GM19455 (cell line): ENCODE measurements around the gene ZNF460.
"Not testable (repeated sequence)": the region's sequence is repeated elsewhere in the genome, so short reads cannot be mapped to it uniquely, and the experiment has no call there.

Experiments used
- ATAC-seq: cut with Tn5 transposase; IDR thresholded peaks from one replicate; pipeline ENCODE4 v1.9.1; 2021; ENCODE audit not compliant: unreplicated experiment

Gene ZNF460

DNA sequence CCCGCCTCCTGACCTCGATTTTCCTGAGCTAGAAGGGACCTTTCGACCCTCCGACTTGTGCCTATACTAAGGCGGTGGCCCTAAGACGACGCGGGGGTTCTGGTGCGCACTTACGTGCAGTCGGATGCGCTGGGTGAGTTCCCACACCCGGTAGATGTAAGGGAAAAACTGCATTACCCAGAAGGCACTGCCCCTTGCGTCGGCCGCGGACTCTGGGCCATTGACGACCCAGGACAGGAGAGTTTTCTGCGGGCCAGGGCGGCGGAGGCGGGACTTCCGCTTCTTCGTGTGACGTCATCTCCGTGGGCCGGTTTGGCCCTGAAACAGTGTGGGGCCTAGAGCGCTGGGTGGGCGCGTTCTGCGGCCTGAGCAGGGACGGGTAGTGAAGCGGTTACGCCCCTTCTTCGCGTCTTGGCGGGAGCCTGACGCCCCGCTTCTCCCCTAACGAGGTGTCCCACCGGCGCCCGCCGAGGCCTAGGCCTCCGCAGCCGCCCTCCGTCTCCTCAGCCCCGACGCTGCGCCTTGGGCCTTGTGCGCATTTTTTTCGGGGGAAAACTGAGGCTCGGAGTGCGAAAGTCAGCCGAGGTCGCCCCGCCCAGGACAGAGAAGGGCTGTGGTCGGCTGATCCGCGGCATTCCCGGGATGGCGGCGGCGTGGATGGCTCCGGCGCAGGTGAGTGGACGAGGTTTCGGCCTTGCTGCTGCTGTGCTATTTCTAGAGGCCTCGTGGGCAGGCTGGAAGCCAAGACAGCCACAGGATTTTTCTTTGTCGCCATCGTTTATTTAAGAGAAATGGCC lies at the start of gene ZNF460:
TSS of gene ZNF460 (plus strand) at position 321 of the 797 bp plus-strand sequence. CDS start at position 643, 322 bp downstream.
- peak; percentile 78 for ATAC-seq

DNA sequence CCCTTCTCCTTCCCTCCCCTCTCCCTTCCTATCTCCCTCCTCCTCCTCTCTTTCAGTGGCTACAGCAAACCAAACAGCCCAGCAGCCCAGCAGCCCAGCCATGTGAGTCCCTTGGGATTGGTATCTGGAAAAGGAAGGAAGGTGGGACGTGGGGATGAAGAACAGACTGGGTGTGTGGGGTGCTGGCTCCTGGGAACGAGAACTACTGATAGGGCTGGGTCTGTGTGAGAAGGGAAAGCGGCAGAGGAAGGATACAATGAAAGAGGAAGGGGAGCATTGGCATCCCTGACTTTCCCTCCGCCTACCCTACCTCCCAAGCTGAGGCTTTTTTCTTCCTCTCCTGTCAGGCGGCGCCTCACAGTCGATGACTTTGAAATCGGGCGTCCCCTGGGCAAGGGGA lies 48.6 kb upstream of the ZNF460 start:
- no peak for ATAC-seq

DNA sequence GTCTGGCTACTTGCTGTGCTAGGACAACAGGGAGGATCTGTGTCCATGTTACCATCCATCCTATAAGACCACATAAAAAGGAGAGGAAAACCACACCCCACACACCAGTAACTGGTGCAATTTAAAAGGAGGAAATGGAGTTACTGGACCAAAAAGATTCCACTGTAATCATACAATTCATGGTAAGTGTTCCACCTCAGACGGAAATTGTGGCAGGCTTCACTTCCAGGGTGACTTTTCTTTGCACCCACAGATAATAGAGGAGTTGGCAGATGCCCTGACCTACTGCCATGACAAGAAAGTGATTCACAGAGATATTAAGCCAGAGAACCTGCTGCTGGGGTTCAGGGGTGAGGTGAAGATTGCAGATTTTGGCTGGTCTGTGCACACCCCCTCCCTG lies 47.1 kb upstream of the ZNF460 start:
- no peak for ATAC-seq

DNA sequence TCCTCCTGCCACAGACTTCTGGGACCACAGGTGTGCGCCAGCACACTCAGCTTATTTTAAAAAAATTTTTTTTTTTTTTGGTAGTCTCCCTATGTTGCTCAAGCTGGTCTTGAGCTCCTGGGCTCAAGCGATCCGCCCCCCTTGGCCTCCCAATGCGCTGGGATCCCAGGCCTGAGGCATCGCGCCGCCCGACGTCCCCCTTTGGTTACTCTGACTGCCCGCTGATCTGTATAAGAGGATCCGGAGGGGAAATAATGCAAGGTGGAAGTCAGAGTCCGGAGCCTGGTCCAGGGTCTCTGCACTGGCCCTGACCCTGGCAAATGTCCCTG lies 40.3 kb upstream of the ZNF460 start:
- ATAC-seq, result peak; percentile 29

DNA sequence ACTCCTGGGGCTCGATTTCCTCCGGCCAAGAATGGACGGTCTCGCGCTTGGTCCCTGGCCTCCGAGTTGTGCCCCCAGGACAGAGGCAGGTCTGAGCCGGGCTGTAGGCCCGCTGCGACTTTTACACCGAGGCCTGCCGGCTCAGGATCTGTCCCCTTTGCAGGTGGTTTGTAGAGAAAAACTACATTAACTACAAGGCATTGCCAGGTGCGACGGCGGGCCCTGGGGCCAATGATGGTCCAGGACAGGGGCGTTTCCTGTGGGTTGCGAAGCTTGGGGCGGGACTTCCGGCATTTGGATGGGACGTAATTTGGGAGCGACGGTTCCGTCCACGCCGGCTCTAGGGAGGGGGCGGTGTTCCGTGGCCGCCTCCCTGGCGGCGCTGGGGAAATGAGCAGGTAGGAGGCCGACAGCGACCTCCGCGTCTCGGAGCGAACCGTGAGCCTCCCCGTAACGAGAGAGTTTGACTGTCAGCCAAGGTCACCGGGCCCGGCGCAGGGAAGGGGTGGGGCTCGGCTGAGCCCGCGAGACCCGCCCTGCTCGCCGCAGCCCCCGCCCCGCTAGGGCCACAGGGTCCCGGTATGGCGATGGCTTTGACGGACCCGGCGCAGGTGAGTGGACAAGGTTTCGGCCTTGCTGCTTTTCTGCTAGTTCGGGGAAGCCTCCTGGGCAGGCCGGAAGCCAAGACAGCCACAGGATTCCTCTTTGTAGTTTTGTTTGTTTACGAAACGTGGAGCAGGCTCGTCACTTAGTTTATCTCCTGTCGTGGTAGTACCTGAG lies 39.8 kb upstream of the ZNF460 start, which contains the start of gene ZNF805:
TSS of gene ZNF805 (plus strand) at position 322 of the 780 bp plus-strand sequence. CDS start at position 582, 260 bp downstream.
- ATAC-seq, result peak; percentile 87

DNA sequence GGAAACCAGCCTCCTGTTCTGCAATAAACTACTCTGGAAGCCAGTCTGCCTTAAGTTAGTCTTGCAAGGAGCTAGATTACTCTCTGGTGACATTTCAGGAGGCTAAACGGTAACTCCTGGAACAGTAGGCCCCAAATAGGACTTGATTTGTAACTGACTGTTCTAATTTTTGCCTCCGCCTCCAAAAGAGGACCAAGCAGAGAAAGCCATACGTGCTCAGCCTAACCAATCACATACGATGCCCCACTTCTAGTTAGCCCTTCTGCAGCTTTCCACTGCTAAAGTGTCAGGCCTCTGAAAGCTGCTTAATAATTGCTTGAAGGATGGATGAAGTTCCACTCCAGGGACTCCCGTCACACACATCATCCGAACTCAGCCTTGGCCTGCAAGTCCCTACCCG lies 39.1 kb upstream of the ZNF460 start:
- no peak for ATAC-seq

DNA sequence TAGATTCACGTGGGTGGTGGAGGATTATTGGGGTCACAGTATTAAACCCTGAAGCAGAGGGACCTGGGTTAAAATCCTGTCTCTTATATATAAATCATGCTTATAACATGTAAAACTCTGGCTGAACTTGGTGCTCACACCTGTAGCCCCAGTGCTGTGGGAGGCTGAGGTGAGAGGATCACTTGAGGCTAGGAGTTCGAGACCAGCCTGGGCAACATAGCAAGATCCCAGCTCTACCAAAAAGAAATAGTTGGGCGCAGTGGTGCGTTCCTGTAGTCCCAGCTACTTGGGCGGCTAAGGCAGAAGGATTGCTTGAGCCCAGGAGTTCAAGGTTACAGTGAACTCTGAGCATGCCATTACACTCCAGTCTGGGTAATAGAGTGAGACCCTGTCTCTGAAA lies 37.5 kb upstream of the ZNF460 start:
- ATAC-seq, result no peak

DNA sequence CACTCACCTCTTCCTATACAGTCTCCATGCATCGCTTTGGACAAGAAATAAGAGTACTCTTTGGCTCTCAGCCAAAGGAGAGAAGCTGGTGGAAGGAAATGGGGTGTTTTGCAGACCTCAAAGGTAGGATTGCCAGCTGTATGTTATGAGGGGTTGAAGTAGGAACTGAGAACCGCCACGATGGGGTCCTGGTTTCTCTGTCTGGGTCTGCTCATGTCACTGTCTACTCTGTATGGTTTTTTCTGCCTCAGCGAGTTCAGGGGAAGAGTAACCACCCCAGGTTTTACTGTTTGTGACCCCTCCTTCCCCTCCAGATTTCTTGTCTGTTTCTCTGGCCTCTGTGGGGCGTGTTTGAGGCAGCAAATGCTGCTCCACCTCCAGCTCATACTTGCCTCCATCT lies 35.8 kb upstream of the ZNF460 start:
- ATAC-seq, result no peak

DNA sequence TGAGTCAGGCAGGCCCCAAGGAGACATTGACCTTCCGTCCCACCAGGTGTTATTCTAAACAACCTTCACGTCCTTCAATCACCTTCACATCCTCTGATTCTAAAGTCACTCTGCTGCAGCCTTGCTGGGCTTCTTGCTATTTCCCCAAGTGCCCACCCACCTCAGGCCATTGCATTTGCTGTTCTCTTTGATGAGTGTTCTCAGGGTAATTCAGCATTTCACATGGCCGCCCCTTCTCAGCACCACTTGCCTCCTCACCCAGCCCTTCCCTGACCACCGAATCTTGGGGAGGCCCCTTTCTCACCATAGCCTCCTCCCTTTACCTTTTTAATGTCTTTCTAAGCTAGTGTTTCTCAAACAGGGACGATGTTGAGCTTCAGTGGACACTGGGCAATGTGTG lies 35.2 kb upstream of the ZNF460 start:
- no peak for ATAC-seq

DNA sequence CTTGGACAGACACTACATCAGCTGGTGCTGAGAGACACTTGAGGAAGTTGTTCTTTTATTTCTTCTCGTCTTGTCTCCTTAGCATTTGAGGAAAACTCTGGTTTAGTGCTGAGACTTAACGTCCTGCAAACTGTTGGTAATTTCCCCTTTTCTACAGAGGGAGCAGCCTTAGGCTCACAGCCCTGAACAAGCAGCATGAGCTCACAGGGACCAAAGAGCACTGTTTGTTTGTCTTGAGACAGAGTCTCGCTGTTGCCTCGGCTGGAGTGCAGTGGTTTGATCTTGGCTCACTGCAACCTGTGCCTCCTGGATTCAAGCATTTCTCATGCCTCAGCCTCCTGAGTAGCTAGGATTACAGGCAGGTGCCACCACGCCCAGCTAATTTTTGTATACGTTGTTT lies 34.3 kb upstream of the ZNF460 start:
- ATAC-seq, result no peak

DNA sequence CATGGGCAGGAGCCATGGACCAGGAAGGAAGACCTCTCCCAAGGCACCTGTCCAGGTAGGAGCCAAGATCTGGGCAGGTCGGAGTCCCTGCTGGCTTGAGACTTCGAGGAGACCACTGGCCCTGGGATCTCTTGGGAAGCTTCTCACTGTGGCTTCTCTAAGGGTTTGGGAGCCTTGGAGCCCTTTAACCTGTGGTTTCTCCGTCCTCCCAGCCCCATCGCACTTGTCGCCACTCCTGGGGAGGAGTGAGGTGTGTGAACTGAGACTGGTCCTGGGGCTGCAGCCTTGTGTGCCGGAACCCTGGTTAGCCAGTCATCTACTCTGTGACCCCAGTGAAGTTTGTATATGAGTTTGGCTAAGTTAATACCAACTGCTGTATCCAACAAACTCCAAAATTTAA lies 31.6 kb upstream of the ZNF460 start:
- no peak for ATAC-seq

DNA sequence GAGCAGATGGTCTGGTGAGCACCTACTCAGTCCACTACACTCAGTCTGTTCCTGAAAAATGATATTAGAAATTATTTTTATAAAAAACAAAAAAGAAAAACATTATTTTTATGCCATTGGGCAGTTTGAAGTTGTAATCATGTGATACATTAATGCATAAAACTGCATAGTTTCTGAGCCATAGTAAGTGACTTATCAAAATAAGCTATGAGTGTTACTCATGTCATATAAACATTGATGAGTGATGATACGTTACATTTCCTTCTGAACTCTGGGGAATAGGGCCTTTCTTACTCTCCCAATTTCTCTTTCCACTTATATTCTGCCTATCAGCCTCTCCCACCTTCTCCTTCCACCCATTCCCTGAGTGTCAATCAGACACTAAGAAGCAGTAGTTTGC lies 31.0 kb upstream of the ZNF460 start:
- ATAC-seq, result no peak

DNA sequence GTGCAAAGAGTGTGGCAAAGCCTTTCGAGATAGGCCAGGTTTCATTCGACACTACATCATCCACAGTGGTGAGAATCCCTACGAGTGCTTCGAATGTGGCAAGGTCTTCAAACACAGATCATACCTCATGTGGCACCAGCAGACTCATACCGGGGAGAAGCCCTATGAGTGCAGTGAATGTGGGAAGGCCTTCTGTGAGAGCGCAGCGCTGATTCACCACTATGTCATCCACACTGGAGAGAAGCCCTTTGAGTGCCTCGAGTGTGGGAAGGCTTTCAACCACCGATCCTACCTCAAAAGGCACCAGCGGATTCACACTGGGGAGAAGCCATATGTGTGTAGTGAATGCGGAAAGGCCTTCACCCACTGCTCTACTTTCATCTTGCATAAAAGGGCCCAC lies 26.5 kb upstream of the ZNF460 start:
- ATAC-seq, result not testable (repeated sequence)

DNA sequence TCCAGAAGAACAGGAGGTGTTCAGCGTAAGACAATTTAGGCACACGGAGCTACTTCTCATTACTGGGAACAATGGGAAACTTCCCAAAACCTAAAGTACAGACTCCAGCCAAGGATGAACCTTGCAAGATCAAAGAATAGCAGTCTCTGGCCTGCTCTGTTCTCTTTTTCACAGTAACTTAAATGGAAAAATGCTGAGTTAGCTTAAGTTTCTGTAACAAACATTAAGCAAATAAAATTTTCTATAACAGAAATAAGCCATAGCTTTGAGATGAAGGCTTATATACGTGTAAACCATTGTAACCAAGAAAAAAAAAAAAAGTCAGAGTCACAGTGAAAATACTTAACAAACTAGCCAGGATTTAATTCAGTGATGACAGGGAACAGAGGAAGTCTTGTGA lies 18.2 kb upstream of the ZNF460 start:
- no peak for ATAC-seq

DNA sequence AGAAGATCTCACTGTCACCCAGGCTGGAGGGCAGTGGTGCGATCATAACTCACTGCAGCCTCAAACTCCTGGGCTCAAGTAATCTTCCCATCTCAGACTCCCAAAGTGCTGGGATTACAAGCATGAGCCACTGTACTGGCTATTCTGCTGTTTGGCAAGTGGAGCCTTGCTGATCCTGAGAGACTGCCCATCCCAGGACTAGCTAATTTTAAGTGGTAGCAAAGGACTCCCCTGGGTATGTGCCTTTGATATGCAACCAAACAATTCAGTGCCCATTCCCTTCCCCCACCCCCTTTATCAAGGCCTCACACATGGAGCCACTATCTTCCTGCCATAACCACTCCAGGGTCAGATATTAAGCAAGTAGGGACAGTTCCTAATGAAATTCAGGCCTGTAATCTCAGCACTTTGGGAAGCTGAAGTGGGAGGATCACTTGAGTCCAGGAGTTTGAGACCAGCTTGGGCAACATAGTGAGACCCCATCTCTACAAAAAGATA lies 17.0 kb upstream of the ZNF460 start:
- ATAC-seq, result no peak

DNA sequence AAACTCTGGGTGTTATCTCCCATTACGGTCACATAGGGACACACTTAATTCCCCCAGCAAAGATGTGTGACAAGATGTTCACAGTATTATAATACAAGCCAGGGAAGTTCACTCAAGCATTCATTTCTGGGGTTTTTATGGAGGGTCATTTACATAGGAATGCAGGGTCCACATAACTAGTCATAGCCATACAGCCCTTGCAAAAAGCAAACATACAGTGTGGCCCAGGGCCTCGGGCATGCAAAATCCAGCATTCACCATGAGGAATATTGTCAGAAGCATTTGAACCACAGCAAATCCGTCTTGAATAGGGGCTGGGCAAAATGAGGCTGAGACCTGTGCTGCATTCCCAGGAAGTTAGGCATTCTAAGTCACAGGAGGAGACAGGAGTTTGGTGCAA lies 13.0 kb upstream of the ZNF460 start:
- no peak for ATAC-seq

DNA sequence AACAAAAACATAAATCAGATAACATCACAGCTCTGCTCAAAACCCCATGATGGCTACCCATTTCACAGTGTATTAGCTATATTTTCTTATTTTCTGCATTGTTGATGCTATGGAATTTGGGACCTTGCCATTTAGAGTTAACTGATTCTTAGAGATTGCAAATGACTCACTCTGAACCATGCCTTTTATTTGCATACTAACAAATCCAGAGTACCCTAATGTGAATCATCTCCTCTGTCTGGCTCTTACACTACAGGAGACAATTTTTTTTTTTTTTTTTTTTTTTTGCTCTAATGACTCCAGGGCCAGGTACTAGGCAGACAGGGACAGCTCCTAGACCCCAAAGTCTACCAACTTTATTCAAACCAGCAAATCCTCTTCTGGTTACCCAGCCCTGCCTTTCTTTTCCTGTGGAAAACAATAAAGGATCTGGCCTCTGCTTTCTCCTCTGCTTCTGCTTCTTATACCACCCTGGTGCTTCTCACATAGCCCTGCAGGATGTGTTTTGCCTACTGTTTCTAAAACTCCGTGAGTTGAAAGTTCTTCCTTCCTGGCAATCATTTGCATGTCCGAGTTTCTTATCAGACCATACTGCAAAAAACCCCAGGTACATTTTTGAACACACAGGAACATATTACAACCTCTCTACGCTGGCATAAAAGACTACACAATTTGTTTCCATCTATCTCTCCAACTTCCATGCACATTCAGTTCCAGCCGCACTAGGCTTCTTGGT lies 10.6 kb upstream of the ZNF460 start:
- no peak for ATAC-seq

DNA sequence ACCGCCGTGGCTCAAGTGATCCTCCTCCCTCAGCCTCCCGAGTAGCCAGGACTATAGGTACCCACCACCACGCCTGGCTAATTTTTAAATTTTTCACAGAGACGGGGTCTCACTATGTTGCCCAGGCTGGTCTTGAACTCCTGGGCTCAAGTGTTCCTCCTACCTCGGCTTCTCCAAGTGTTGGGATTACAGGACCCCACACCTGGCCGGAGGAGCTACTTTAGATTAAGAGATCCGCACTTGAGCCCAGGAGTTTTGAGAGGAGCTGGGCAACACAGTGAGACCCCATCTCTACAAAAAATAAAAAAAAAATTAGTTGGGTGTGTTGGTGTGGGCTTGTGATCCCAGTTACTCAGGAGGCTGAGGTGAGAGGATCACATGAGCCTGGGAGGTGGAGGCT lies 9.0 kb upstream of the ZNF460 start:
- ATAC-seq, result no peak

DNA sequence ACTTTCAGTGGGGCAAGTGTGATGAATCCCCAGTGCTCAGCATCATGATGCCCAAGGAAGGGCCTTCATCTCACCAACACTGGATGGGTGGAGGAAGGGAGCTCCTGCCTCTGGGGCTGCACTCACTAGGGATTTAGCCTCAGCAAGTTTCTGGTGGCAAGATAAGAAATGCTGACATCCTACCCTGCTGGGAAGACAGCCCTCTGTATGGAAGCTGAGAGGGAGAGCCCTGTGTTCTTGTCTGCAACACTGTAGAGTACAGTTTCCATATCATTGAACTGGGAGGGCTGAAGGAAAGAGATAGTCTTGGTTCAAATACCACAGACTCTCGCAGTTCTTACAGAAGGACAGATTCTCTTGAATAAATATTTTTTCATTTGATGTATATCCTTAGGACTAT lies 7.3 kb upstream of the ZNF460 start:
- no peak for ATAC-seq

DNA sequence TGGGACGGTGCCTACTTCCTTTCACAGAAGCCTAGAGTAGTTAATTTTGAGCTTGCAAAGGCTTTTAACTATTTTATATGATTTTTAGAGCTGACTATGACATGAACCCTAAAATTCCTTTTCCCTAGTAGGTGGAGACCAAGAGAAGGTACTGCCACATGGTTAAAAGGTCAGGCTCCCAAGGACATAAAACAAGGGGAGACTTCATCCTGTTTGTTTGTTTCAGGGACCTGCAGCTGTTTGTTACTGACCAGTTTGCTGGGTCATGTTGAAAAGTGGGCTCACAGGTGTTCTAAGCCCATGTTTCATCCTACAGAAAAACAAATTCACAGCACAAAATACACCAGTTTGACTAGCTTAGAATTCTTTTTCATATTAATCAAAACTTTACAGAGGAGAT lies 3.9 kb upstream of the ZNF460 start:
- ATAC-seq, result no peak

DNA sequence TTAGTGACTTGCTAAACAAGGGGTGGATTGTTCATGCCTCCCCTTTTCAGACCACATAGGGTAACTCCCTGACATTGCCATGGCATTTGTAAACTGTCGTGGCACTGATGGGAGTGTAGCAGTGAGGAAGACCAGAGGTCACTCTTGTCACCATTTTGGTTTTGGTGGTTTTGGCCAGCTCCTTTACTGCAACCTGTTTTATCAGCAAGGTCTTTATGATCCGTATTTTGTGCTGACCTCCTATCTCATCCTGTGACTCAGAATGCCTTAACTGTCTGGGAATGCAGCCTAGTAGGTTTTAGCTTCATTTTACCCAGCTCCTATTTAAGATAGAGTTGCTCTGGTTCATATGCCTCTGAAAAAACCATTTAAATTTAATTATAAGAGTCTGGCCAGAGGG lies 1.8 kb upstream of the ZNF460 start:
- ATAC-seq, result not testable (repeated sequence)
